COR-L47 (cell line): ENCODE measurements around the gene SORT1.
"Not testable (repeated sequence)": the region's sequence is repeated elsewhere in the genome, so short reads cannot be mapped to it uniquely, and the experiment has no call there.

ENCODE experiments used
- DNase-seq: peaks from one replicate; lab custom pipeline; 2025; lab: John Stamatoyannopoulos, UW

Gene SORT1

GRCh38 chr1:109298666-109299557, 98.8 kb downstream of the SORT1 start:
- DNase-seq: no peak

GRCh38 chr1:109296782-109297181, 100.9 kb downstream of the SORT1 start:
- DNase-seq: no peak

GRCh38 chr1:109295712-109296415, 101.9 kb downstream of the SORT1 start:
- no peak for DNase-seq

GRCh38 chr1:109294481-109294880, 103.2 kb downstream of the SORT1 start:
- DNase-seq: no peak

GRCh38 chr1:109293026-109293425, 104.7 kb downstream of the SORT1 start:
- DNase-seq: no peak

GRCh38 chr1:109292364-109292763, 105.4 kb downstream of the SORT1 start:
- DNase-seq: no peak

GRCh38 chr1:109290998-109291397, 106.7 kb downstream of the SORT1 start:
- DNase-seq: no peak

GRCh38 chr1:109290137-109290536, 107.6 kb downstream of the SORT1 start:
- DNase-seq: no peak

GRCh38 chr1:109286762-109287161, 111.0 kb downstream of the SORT1 start:
- not testable (repeated sequence) for DNase-seq

- DNase-seq: no peak
Measured at GRCh38 chr1:109283748-109284600, 113.7 kb downstream of the SORT1 start.

- peak; percentile 99 for DNase-seq
Measured at GRCh38 chr1:109282952-109283747, 114.6 kb downstream of the SORT1 start, which contains the start of gene PSRC1. Gene PSRC1 (minus strand): TSS chr1:109283145.

GRCh38 chr1:109282497-109282951, 115.2 kb downstream of the SORT1 start:
- DNase-seq: no peak

GRCh38 chr1:109281680-109282496, 115.8 kb downstream of the SORT1 start:
- no peak for DNase-seq

GRCh38 chr1:109280862-109281261, 116.9 kb downstream of the SORT1 start:
- DNase-seq: no peak

- DNase-seq: no peak
Measured at GRCh38 chr1:109279615-109280278, 118.0 kb downstream of the SORT1 start.

- peak; percentile 57 for DNase-seq
Measured at GRCh38 chr1:109277434-109278204, 120.1 kb downstream of the SORT1 start.

GRCh38 chr1:109275706-109276345, 121.9 kb downstream of the SORT1 start:
- DNase-seq: no peak
